HG02981 (cell line): Measurements from ENCODE around the gene TRAK2.

ENCODE experiments used
- ATAC-seq: cut with Tn5 transposase; IDR thresholded peaks from one replicate; pipeline ENCODE4 v1.9.1; 2021; ENCODE audit warnings: mild to moderate bottlenecking, moderate library complexity; ENCODE audit not compliant: unreplicated experiment

Gene TRAK2

DNA sequence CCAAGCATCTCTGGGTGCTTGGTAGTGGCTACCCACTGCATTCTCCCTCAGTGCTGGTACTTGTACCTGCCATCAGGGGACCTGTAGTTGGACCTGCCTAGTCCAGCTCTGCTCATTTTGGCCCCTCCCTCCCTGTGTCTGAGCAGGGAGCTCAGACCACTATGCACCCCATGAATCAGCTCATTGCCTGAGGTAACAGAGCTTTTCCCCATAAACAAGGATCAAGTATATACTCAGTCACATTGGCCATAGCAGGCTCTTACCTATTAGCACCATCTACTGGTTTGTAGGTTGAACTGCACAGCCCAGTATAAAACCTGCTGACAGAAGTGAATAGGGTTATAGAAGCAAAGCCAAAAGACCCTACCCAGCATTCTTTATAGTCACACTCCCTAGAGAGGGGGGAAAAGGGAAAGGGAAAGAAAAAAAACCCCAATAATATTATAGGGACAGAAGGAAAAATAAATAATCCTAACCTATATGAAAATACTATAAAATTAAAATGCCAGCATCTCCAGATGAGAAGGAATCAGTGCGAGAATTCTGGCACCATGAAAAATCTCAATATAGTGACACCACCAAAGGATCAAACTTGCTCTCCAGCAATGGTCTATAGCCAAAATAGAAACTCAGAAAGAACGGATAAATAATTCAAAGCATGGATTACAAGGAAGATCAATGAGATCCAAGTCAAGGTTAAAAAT lies 87.2 kb downstream of the TRAK2 start:
- peak; percentile 50 for ATAC-seq

DNA sequence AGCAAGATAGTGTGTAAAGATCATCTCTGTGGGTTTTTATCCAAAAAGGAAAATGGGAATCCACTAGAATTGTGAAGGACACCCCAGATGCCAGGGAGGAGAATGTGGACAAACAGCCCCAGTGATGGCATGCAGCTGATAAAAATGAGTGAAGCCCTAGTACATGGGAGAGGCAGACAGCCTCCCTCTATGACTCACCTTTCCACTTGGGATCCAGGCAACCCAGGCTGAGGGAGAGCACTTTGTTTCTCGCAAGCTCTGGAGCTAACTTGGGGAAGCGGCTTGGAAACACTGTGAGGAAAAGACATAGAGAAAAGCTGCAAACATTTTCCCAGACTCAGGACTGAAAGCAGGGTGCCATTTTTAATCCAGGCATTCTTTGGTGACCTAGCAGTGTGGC lies 88.9 kb downstream of the TRAK2 start:
- ATAC-seq = no peak

DNA sequence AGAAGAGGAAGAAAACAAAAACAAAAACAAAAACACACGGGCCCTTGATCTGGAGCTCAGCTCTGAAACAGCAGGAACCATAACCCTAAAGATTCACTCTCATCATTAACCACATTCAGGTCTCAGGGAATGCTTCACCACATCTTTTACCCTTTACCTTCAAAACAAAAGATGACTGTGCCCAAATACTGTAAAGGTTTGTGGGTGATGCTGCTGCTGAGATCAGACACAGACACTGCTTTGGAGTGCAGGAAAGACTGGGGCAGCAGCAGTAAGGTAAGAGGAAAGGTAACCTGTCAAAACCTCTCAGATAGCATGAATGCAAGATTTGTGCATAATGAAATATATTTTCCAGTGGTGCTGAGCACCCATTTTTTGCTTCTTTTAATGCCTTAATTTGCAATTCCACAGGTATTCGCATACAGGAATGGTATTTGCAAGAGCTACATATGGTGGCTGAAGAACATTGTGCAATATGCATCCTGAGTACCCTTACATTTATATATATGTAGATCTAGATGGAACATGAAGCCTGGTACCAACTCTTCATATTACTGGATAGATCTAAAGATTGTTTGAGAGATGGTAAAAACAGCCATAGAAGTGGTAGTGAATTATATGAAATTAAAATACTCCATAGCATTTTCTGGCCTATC lies 90.1 kb downstream of the TRAK2 start:
- ATAC-seq = no peak

DNA sequence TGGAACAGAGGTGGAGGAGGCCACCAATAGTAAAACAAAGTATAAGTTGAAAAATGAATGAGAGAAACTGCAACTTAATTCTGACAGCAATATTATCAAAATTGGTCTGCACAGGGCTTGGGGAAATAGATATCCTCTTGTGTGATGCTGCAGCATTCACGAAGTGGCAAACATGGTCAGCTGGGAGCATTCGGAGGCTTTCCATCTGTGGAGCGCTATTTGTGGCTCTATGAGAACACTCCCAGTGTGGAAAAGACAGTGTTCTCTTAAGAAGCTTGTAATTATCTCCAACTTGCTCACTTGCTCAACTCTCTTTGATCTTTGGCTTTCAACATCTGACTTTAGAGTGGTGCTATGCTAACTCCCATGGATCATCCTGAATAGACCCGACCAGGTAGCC lies 91.0 kb downstream of the TRAK2 start:
- no peak for ATAC-seq

DNA sequence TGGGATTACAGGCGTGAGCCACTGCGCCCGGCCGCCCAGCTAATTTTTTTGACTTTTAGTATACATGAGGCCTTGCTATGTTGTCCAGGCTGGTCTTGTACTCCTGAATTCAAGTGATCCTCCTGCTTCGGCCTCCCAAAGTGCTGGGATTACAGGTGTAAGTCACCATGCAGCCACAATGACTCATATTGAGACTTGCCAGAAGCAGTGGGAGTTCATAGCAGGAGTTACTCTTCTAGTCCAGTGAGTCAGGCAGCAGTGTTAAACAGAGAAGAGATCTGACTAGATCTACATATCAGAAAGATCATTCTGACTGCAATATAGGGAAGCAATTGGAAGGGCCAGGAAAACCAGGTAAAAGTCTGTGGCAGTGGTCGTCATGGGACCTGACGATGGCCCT lies 92.6 kb downstream of the TRAK2 start:
- no peak for ATAC-seq

DNA sequence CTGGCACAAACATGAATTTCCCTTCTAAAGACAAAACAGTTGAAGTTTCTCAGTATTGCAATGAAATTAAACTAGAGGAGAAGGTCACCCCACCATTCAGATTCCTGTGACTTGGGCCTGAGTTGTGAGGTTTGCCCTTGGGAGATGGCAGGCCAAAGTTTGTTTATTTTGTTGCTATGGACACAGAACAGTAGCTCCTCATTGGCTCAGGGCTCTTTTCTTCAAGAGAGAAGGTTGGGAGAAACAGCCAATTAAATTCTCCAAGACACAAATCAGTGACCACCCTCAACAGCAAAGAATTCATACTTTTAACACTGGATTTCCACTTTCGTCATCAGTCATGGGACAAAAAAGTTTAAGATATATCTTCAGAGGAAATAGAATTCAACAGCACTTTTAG lies 94.0 kb downstream of the TRAK2 start, which contains the start of gene FLACC1:
TSS of gene FLACC1 (minus strand) at position 125 of the 400 bp plus-strand sequence. CDS start 5,941 bp downstream, outside the sequence.
- no peak for ATAC-seq

DNA sequence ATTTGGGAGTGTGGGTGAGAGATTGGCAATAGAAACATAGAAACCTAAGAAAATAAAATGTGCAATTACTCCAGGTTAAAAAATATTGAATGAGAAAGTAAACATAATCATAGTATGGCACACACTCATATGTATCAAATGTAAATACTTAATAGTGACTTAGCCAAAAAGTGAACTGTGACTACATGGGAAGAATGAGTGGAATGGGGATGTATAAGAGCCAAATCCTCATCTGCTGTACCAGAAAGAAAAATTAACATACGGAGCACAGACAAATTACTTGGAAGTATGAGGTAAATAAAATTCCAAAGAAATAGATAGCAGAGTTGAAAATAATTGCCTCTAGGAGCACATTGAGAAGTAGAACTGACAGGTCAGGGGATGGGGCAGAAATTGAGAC lies 98.1 kb downstream of the TRAK2 start:
- ATAC-seq = no peak

DNA sequence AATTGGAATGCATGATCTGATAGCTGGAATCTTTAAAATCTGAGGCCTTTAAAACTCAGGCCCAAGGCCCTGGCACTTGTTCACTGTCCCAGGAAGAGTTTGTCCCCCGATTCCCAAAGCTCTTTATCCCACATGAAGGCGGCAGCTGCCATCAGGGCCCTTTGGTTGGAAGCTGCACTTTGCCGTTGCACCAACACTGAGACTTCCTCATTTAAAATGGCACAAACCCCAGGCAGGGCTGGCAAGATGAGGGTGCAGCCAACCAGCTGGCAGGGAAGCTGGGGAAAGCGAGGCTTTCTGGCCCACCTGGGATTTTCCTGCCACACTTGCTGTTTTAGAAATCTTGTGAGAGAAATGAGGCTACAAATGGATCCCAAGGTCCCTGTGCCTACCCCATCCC lies 100.4 kb downstream of the TRAK2 start:
- ATAC-seq = no peak

DNA sequence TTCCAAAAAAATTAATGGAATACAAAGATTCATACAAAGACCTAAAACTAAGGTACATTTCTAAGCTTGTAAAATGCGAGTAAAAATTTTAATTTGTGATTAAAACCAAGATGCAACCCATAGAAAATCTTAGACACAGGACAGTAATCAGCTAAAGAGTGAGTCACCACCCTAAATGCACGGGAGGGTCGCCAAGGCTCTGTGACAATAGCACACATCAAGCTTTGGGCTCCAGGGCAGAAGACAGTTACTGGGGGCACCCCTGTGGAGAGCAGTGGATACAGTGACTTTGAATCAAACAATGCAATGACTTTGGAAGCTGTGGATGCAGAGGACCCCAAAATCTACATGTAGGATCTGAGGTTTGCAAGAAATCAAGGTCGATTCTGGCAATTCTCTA lies 101.7 kb downstream of the TRAK2 start:
- no peak for ATAC-seq

DNA sequence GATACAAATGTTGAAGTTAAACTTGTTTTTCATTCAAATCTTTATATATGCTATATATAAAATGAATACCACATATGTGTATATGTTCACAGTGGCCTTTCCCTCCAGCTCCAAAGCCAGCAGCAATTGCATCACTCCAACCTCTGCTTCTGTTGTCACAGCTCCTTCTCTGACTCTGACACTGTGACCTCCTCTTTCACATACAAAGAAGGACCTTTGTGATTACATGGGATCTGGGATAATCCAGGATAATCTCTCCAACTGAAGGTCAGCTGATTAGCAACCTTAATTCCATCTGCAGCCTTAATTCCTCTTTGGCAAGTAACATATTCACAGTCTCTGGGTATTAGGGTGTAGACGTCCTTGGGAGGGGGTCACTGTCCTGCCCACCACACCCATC lies 102.5 kb downstream of the TRAK2 start:
- no peak for ATAC-seq

DNA sequence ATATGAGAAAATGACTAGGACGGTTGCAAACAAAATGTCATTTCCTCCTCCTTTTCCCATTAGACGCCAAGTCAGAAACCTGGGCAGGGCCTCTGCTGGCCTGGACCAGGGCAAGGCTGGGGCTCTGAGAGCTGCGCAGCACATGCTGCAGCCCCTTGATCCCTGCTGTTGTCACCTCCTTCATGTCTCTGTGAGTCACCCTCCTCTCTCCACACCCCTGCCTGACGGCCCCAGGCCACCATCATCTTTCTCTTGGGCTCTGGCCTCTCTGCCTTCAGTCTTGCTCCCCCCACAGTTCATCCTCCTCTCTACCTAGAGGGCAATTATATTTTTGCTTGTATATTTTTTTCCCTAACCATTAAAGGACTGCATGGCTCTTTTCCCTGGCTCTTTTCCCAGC lies 104.1 kb downstream of the TRAK2 start:
- ATAC-seq = no peak

DNA sequence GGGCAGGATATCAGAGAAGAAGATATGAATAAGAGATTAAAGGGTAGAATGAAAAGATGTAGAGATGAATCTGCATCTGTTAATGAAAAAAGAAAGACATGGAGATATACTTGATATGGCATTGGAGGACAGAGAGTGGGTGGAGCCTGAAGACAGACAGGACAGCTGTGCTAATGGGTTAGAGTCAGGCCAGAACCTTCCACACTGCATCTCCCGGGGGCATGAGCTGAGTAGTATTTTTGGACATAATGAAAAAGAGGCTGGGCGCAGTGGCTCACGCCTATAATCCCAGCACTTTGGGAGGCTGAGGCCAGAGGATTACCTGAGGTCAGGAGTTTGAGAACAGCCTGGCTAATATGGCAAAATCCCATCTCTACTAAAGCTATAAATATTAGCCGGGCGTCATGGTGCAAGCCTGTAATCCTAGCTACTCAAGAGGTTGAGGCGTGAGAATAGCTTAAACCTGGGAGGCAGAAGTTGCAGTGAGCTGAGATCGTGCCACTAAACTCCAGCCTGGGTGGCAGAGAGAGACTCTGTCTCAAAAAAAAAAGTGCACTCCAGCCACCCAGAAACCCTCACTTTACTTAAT lies 105.5 kb downstream of the TRAK2 start:
- ATAC-seq = no peak

DNA sequence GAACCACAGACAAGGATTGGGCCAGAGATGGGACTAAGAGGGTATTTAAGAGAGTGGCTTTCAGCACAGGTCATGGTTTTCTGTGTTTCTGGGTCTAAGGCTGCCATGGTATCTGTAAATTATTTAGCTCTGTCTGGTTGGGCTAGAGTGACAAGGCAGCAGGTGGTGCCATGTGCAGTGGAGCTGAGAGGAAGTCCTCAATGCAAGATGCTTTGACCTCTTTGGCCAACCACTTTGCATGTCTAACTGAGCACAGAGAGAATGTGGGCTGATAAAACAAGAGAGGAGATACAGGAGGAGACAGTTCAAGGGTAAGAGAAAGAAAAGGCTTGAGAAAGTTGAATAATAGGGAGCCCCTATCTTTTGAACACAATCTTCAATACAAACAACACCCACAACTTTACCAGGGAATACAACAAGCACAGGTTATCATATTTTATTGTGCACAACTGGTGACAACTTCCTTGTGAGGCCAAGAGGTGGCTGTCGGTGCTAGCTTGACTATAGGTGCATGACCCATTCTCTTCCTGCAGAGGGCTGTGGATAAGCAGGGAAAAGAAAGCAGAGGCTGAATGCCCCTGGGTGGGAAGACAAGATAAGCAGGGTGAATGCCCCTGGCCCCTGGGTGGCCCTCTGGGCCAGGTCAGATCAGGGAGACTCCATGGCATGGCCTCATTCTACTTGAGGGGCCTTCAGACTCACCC lies 106.4 kb downstream of the TRAK2 start:
- ATAC-seq = peak; percentile 93

DNA sequence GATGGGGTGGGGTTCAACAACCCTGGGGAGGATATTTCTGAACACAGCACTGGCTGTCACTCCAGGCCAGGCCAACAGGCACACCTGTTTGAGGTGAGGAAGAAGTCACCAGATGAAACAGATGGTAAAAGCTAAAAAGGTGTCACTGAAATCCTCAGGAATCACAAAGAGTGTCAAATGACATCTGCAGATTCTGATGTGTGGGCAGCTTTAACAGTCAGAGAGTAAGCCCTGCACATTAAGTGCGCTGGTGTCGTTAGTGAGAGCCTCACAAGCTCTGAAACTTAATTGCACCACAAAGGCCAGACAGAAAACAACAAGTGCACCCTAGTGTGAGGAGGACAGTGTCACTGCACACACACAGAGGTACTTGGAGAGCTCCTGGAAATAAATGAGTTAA lies 107.7 kb downstream of the TRAK2 start:
- ATAC-seq = no peak

DNA sequence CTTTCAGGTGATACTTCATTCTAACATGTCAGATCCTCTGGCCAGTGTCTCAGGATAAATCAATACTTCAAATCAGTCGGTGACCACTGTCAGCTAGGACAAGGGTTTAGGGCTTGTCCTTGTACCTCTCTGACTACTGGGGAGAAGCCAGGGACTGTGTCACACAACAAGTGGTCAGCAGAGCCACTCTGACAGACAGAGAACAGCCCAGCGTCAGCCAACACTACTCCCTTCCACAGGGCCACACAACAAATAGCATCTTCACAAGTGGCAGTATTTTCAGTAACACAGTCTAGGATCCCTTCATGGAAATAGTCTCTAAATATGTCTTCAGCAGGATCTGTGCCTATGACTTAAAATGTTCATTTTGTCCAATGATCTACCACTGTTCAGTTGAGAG lies 108.3 kb downstream of the TRAK2 start:
- no peak for ATAC-seq

DNA sequence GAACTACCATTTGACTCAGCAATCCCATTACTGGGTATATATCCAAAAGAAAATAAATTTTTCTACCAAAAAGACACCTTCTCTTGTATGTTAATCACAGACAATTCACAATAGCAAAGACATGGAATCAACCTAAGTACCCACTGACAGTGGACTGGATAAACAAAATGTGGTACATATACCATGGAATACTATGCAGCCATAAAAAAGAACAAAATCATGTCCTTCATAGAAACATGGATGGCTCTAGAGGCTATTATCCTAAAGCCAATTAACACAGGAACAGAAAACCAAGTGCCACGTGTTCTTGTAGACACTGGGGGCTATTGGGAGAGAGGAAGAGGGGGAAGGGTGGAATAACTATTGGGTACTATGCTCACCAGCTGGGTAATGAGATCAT lies 121.8 kb downstream of the TRAK2 start:
- ATAC-seq = no peak

DNA sequence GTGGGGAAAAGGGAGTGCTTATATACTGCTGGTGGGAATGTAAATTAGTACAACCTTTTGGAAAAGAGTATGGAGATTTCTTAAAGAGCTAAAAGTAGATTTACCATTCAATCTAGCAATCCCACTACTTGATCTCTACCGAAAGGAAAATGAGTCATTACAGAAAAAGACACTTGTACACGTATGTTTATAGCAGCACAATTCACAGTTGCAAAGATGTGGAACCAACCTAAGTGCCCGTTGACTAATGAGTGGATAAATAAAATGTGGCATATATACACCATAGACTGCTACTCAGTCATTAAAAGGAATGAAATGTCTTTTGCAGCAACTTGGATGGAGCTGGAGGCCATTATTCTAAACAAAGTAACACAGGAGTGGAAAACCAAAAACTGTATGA lies 123.6 kb downstream of the TRAK2 start:
- ATAC-seq = no peak
